ENCODE measurements around the gene DHRS7B.
"Not testable (repeated sequence)": the region's sequence is repeated elsewhere in the genome, so short reads cannot be mapped to it uniquely, and the experiment has no call there.

DHRS7B gene

GRCh38 chr17:21192414-21192813 lies 65.7 kb downstream of the DHRS7B start:
- DNase-seq, H3K27ac Mint-ChIP-seq, H3K4me1 Mint-ChIP-seq, ATAC-seq, H3K9me3 Mint-ChIP-seq, H3K27me3 Mint-ChIP-seq, H3K4me3 Mint-ChIP-seq: not testable (repeated sequence)
- peaks cover 28% of the 10 kb centered on the region for H3K36me3 Mint-ChIP-seq (ENCODE audit: low read depth)

GRCh38 chr17:21193031-21193430 lies 66.3 kb downstream of the DHRS7B start:
- H3K9me3 Mint-ChIP-seq, result no peaks in the 10 kb centered on the region
- no peak for DNase-seq
- H3K36me3 Mint-ChIP-seq (ENCODE audit: low read depth), result peaks cover 34% of the 10 kb centered on the region
- H3K27ac Mint-ChIP-seq, result no peak overlapping the region
- no peak overlapping the region for H3K4me3 Mint-ChIP-seq
- ATAC-seq, result peak; percentile 29
- H3K27me3 Mint-ChIP-seq, result no peaks in the 10 kb centered on the region
- peaks cover 3% of the 10 kb centered on the region for H3K4me1 Mint-ChIP-seq

GRCh38 chr17:21194226-21194625 lies 67.5 kb downstream of the DHRS7B start:
- ATAC-seq (no peak), DNase-seq (no peak)
- Mint-ChIP-seq H3K9me3 (no peaks in the 10 kb centered on the region), H3K4me1 (peaks cover 3% of the 10 kb centered on the region), H3K27ac (peak overlapping the region; percentile 9), H3K36me3 (ENCODE audit: low read depth) (peaks cover 35% of the 10 kb centered on the region), H3K27me3 (no peaks in the 10 kb centered on the region), H3K4me3 (no peak overlapping the region)

- Mint-ChIP-seq H3K4me3 (no peak overlapping the region), H3K36me3 (ENCODE audit: low read depth) (peaks cover 34% of the 10 kb centered on the region), H3K27me3 (no peaks in the 10 kb centered on the region), H3K4me1 (peaks cover 5% of the 10 kb centered on the region), H3K9me3 (no peaks in the 10 kb centered on the region), H3K27ac (peak overlapping the region; percentile 9)
- DNase-seq (no peak), ATAC-seq (no peak)
Measured at GRCh38 chr17:21194703-21195102, 67.9 kb downstream of the DHRS7B start.

- no peak overlapping the region for H3K4me3 Mint-ChIP-seq
- ATAC-seq (no peak), DNase-seq (no peak)
- no peak overlapping the region for H3K27ac Mint-ChIP-seq
- no peaks in the 10 kb centered on the region for H3K27me3 Mint-ChIP-seq
- H3K9me3 Mint-ChIP-seq, result no peaks in the 10 kb centered on the region
- peaks cover 15% of the 10 kb centered on the region for H3K4me1 Mint-ChIP-seq
- peaks cover 33% of the 10 kb centered on the region for H3K36me3 Mint-ChIP-seq (ENCODE audit: low read depth)
Measured at GRCh38 chr17:21196126-21196525, 69.4 kb downstream of the DHRS7B start.

- no peak overlapping the region for H3K27ac Mint-ChIP-seq
- ATAC-seq, result no peak
Measured at GRCh38 chr17:21198411-21198810, 71.6 kb downstream of the DHRS7B start.

GRCh38 chr17:21199311-21199710 lies 72.5 kb downstream of the DHRS7B start:
- ATAC-seq, result no peak
- Mint-ChIP-seq H3K9me3 (no peaks in the 10 kb centered on the region), H3K27me3 (no peaks in the 10 kb centered on the region), H3K4me1 (peaks cover 11% of the 10 kb centered on the region), H3K27ac (no peak overlapping the region), H3K36me3 (ENCODE audit: low read depth) (peaks cover 28% of the 10 kb centered on the region), H3K4me3 (no peak overlapping the region)
- DNase-seq, result no peak

More at GRCh38 chr17:21198411-21198810, 71.6 kb downstream of the DHRS7B start:
- Mint-ChIP-seq H3K27me3 (no peaks in the 10 kb centered on the region), H3K4me3 (no peak overlapping the region), H3K9me3 (no peaks in the 10 kb centered on the region), H3K36me3 (ENCODE audit: low read depth) (peaks cover 28% of the 10 kb centered on the region), H3K4me1 (peaks cover 11% of the 10 kb centered on the region)
- no peak for DNase-seq

- ATAC-seq (no peak), DNase-seq (no peak)
- H3K4me3 Mint-ChIP-seq, result no peak overlapping the region
- H3K4me1 Mint-ChIP-seq, result peaks cover 15% of the 10 kb centered on the region
- peaks cover 28% of the 10 kb centered on the region for H3K36me3 Mint-ChIP-seq (ENCODE audit: low read depth)
- H3K27me3 Mint-ChIP-seq, result no peaks in the 10 kb centered on the region
- H3K9me3 Mint-ChIP-seq, result no peaks in the 10 kb centered on the region
- H3K27ac Mint-ChIP-seq, result no peak overlapping the region
Measured at GRCh38 chr17:21199856-21200255, 73.1 kb downstream of the DHRS7B start.

- Mint-ChIP-seq H3K4me1 (peaks cover 15% of the 10 kb centered on the region), H3K27me3 (no peaks in the 10 kb centered on the region), H3K4me3 (no peak overlapping the region), H3K36me3 (ENCODE audit: low read depth) (peaks cover 24% of the 10 kb centered on the region), H3K9me3 (no peaks in the 10 kb centered on the region), H3K27ac (peak overlapping the region; percentile 62)
- DNase-seq (no peak), ATAC-seq (no peak)
Measured at GRCh38 chr17:21200590-21201297, 74.0 kb downstream of the DHRS7B start.

- ATAC-seq, result no peak
- DNase-seq, result no peak
- peak overlapping the region; percentile 62 for H3K27ac Mint-ChIP-seq
- peaks cover 15% of the 10 kb centered on the region for H3K4me1 Mint-ChIP-seq
- H3K36me3 Mint-ChIP-seq (ENCODE audit: low read depth), result peaks cover 24% of the 10 kb centered on the region
- no peaks in the 10 kb centered on the region for H3K9me3 Mint-ChIP-seq
- no peak overlapping the region for H3K4me3 Mint-ChIP-seq
- no peaks in the 10 kb centered on the region for H3K27me3 Mint-ChIP-seq
Measured at GRCh38 chr17:21201298-21201595, 74.5 kb downstream of the DHRS7B start.

- no peak for DNase-seq
- H3K4me1 Mint-ChIP-seq, result peaks cover 15% of the 10 kb centered on the region
- H3K9me3 Mint-ChIP-seq, result no peaks in the 10 kb centered on the region
- no peak overlapping the region for H3K4me3 Mint-ChIP-seq
- H3K27me3 Mint-ChIP-seq, result no peaks in the 10 kb centered on the region
- ATAC-seq, result no peak
- H3K36me3 Mint-ChIP-seq (ENCODE audit: low read depth), result peaks cover 19% of the 10 kb centered on the region
- H3K27ac Mint-ChIP-seq, result no peak overlapping the region
Measured at GRCh38 chr17:21201874-21202273, 75.1 kb downstream of the DHRS7B start.

GRCh38 chr17:21202512-21202911 lies 75.7 kb downstream of the DHRS7B start:
- ATAC-seq (no peak), DNase-seq (no peak)
- Mint-ChIP-seq H3K36me3 (ENCODE audit: low read depth) (peaks cover 13% of the 10 kb centered on the region), H3K4me1 (peaks cover 16% of the 10 kb centered on the region), H3K4me3 (no peak overlapping the region), H3K27ac (no peak overlapping the region), H3K9me3 (no peaks in the 10 kb centered on the region), H3K27me3 (no peaks in the 10 kb centered on the region)

- peak; percentile 17 for ATAC-seq
Measured at GRCh38 chr17:21204935-21205334, 78.2 kb downstream of the DHRS7B start.

GRCh38 chr17:21208352-21208751 lies 81.6 kb downstream of the DHRS7B start:
- no peaks in the 10 kb centered on the region for H3K27me3 Mint-ChIP-seq
- H3K36me3 Mint-ChIP-seq (ENCODE audit: low read depth), result peaks cover 19% of the 10 kb centered on the region
- ATAC-seq (no peak), DNase-seq (no peak)
- peaks cover 35% of the 10 kb centered on the region for H3K4me1 Mint-ChIP-seq
- no peak overlapping the region for H3K4me3 Mint-ChIP-seq
- no peaks in the 10 kb centered on the region for H3K9me3 Mint-ChIP-seq
- H3K27ac Mint-ChIP-seq, result no peak overlapping the region

More at GRCh38 chr17:21204935-21205334, 78.2 kb downstream of the DHRS7B start:
- Mint-ChIP-seq H3K9me3 (no peaks in the 10 kb centered on the region), H3K27me3 (no peaks in the 10 kb centered on the region), H3K4me1 (peaks cover 15% of the 10 kb centered on the region), H3K4me3 (no peak overlapping the region), H3K27ac (peak overlapping the region; percentile 64), H3K36me3 (ENCODE audit: low read depth) (peaks cover 9% of the 10 kb centered on the region)
- no peak for DNase-seq

- Mint-ChIP-seq H3K4me1 (peaks cover 33% of the 10 kb centered on the region), H3K27me3 (no peaks in the 10 kb centered on the region), H3K9me3 (no peaks in the 10 kb centered on the region), H3K4me3 (no peak overlapping the region), H3K36me3 (ENCODE audit: low read depth) (peaks cover 19% of the 10 kb centered on the region), H3K27ac (no peak overlapping the region)
- ATAC-seq (no peak), DNase-seq (no peak)
Measured at GRCh38 chr17:21209511-21210175, 82.9 kb downstream of the DHRS7B start.
